B cell (primary cell): ENCODE data around the gene IL4. TPM values are rescaled to one million over a fixed set of nuclear protein-coding genes. Genes with fewer than 3 reads are reported as not detected.

Experiments used
- ATAC-seq: fragments of 200-7000 bp; cut with Tn5 transposase; one replicate; pipeline ENCODE4 v1.10.0; 2021; ENCODE audit warnings: low read depth, mild to moderate bottlenecking, moderate number of reproducible peaks, moderate library complexity
- CTCF ChIA-PET: fragments of 350-600 bp; sonication (Branson Sonifier 250); formaldehyde crosslinking; loops from one replicate; lab custom pipeline; 2021; ENCODE audit warnings: antibody characterized with exemption, inconsistent platforms; lab: Charles Lee
- POLR2A ChIA-PET: fragments of 350-600 bp; sonication (Branson Sonifier 250); formaldehyde crosslinking; loops from one replicate; lab custom pipeline; 2021; ENCODE audit warnings: antibody characterized with exemption; lab: Charles Lee
- DNase-seq: peaks from one replicate; pipeline ENCODE4 v3.0.0; 2013
- H2AFZ ChIP-seq: 2 replicates; pipeline ENCODE4 v1.6.1; 2012; ENCODE audit warnings: mild to moderate bottlenecking, low read depth, low read length; ENCODE audit not compliant: insufficient read depth, poor library complexity, severe bottlenecking
- H3K27ac ChIP-seq, 2 donors: 1 replicate in 1 of 2; 2 replicates in 1 of 2; pipeline ENCODE4 v1.5.1; 2012 to 2013; ENCODE audit warnings: low read length in 2 of 2, mild to moderate bottlenecking in 2 of 2, moderate library complexity in 1 of 2
- H3K27me3 ChIP-seq, 4 experiments: fragments of 200-600 bp in 1 of 4; sonication (generic) in 1 of 4; replicated peaks in 1 of 4; 1 replicate in 2 of 4; 2 replicates in 2 of 4; pipeline versions ENCODE4 v1.6.1 to v1.7.0; 2013 to 2016; ENCODE audit warnings: low read length in 3 of 4, mild to moderate bottlenecking in 2 of 4, mixed read lengths in 1 of 4, moderate library complexity in 1 of 4; ENCODE audit not compliant: insufficient read depth in 4 of 4, control insufficient read depth in 3 of 4; ENCODE audit errors: control extremely low read depth in 1 of 4
- H3K36me3 ChIP-seq, 2 experiments: replicated peaks in 1 of 2; 1 replicate in 1 of 2; 2 replicates in 1 of 2; pipeline versions ENCODE4 v1.6.1 to v1.7.1; 2013; ENCODE audit warnings: low read length in 1 of 2; ENCODE audit not compliant: insufficient read depth in 2 of 2, control insufficient read depth in 1 of 2; ENCODE audit errors: control extremely low read depth in 1 of 2, extremely low read depth in 1 of 2
- H3K4me1 ChIP-seq, 2 donors: fragments of 200-600 bp in 1 of 2; sonication (generic) in 1 of 2; 1 replicate in 1 of 2; 2 replicates in 1 of 2; pipeline versions ENCODE4 v1.5.1 to v1.6.1; 2013 to 2017; ENCODE audit warnings: low read length in 2 of 2; ENCODE audit not compliant: control insufficient read depth in 2 of 2, insufficient read depth in 2 of 2
- H3K4me2 ChIP-seq: replicated peaks from 2 replicates; pipeline ENCODE3; 2012; ENCODE audit warnings: mild to moderate bottlenecking, low read depth, low read length; ENCODE audit not compliant: poor library complexity, severe bottlenecking
- H3K4me3 ChIP-seq, 5 experiments: fragments of 200-600 bp in 1 of 5; sonication (generic) in 1 of 5; 1 replicate in 3 of 5; 2 replicates in 2 of 5; pipeline versions ENCODE4 v1.5.1 to v1.7.0; 2011 to 2016; ENCODE audit warnings: low read length in 4 of 5, mild to moderate bottlenecking in 4 of 5, low read depth in 2 of 5, control low read depth in 1 of 5, moderate library complexity in 1 of 5; ENCODE audit not compliant: insufficient read depth in 1 of 5; ENCODE audit errors: control extremely low read depth in 1 of 5, extremely low read depth in 1 of 5
- H3K79me2 ChIP-seq: fragments of 200-600 bp; sonication (generic); one replicate; pipeline ENCODE4 v1.6.0; 2016; ENCODE audit warnings: low read length; ENCODE audit not compliant: control insufficient read depth, insufficient read depth
- H3K9ac ChIP-seq: fragments of 200-600 bp; sonication (generic); 2 replicates; pipeline ENCODE4 v1.6.1; 2017; ENCODE audit warnings: mild to moderate bottlenecking, low read length, moderate library complexity
- H3K9me3 ChIP-seq, 3 donors: one replicate each; pipeline versions ENCODE4 v1.6.1 to v1.7.1; 2013; ENCODE audit warnings: low read length in 2 of 3; ENCODE audit not compliant: control insufficient read depth in 2 of 3, insufficient read depth in 1 of 3; ENCODE audit errors: control extremely low read depth in 1 of 3
- H4K20me1 ChIP-seq: 2 replicates; pipeline ENCODE4 v1.6.0; 2012; ENCODE audit warnings: mild to moderate bottlenecking, low read length; ENCODE audit not compliant: insufficient read depth, control insufficient read depth, poor library complexity, severe bottlenecking
- H3K27ac Mint-ChIP-seq: one replicate; pipeline ENCODE4 v1.8.0; 2021; ENCODE audit warnings: mixed read lengths
- H3K27me3 Mint-ChIP-seq: one replicate; pipeline ENCODE4 v1.8.0; 2021; ENCODE audit warnings: mixed read lengths
- H3K4me1 Mint-ChIP-seq: one replicate; pipeline ENCODE4 v1.8.0; 2021; ENCODE audit warnings: mixed read lengths
- H3K4me3 Mint-ChIP-seq: one replicate; pipeline ENCODE4 v1.8.0; 2021; ENCODE audit warnings: mixed read lengths
- H3K9me3 Mint-ChIP-seq: one replicate; pipeline ENCODE4 v1.8.0; 2022; ENCODE audit warnings: mixed read lengths; ENCODE audit not compliant: insufficient read depth
- CTCF ChIP-seq: fragments of 200-600 bp; IDR thresholded peaks from one replicate; pipeline ENCODE4 v1.8.0; 2022; ENCODE audit warnings: antibody characterized with exemption, mild to moderate bottlenecking
- EZH2 ChIP-seq: IDR thresholded peaks from 2 replicates; pipeline ENCODE4 v1.6.1; 2012; ENCODE audit warnings: borderline replicate concordance, low read depth, mild to moderate bottlenecking, moderate library complexity, low read length; ENCODE audit not compliant: insufficient read depth, poor library complexity, severe bottlenecking
- WGBS: methylation state at CpG from one replicate; pipeline ENCODE4 v1.1.5; 2013; ENCODE audit warnings: missing lambda C conversion rate; ENCODE audit not compliant: insufficient coverage; 5-methylcytosine and 5-hydroxymethylcytosine counted together
- intact Hi-C: fragments of 100-400 bp; cut with micrococcal nuclease; formaldehyde crosslinking; loops from one replicate; pipeline ENCODE4 v1.10.0; 2022
- polyA plus RNA-seq: library from polyadenylated mRNA; depleted of rRNA; stranded (reverse); fragments of >200 nt; gene quantifications from 2 replicates; pipeline ENCODE4 v1.2.3, GENCODE V29; 2012
- total RNA-seq, 2 donors: library from RNA; stranded (reverse); fragments of 120-200 nt in 1 of 2; gene quantifications; 1 replicate in 1 of 2; 2 replicates in 1 of 2; pipeline versions ENCODE4 v1.2.3 to v1.2.4, GENCODE V29; 2013 to 2022

The IL4 gene
- total and polyA plus RNA-seq, 2 donors (not counting 1 experiment from before 2014, with no cell fraction given) = not detected

- H3K27ac ChIP-seq = no peak overlapping the region
- POLR2A ChIA-PET = no interaction called here
Observed at GRCh38 chr5:132639706-132640130, 34.1 kb upstream of the IL4 start.

GRCh38 chr5:132640613-132641012, 33.2 kb upstream of the IL4 start:
- 71% methylated on average over 4 of the region's 4 CpGs for WGBS
- ATAC-seq = no peak
- Histone ChIP-seq H4K20me1 (no peaks in the 10 kb centered on the region), H3K36me3 (peaks cover 18 to 60% of the 10 kb centered on the region in 2 experiments), H3K79me2 (no peaks in the 10 kb centered on the region), H3K27ac (no peak overlapping the region), H3K4me3 (no peak overlapping the region), H2AFZ (no peak overlapping the region), H3K9ac (no peak overlapping the region), H3K4me2 (no peak overlapping the region), H3K27me3 (no peaks in the 10 kb centered on the region), H3K4me1 (no peaks in the 10 kb centered on the region), H3K9me3 (no peaks in the 10 kb centered on the region)
- POLR2A ChIA-PET = no interaction called here
- Mint-ChIP-seq H3K27ac (no peak overlapping the region), H3K4me3 (no peak overlapping the region), H3K4me1 (no peaks in the 10 kb centered on the region), H3K27me3 (no peaks in the 10 kb centered on the region), H3K9me3 (no peaks in the 10 kb centered on the region)
- DNase-seq = no peak
- intact Hi-C loops = no loop called here
- CTCF ChIA-PET = interaction anchor here (0.6 kb wide), 1 partner anchor 73 kb away, joined by 4 read pairs; no protein-coding TSS in a partner anchor
- TF ChIP-seq CTCF (no peak), EZH2 (no peak)

More at GRCh38 chr5:132639706-132640130, 34.1 kb upstream of the IL4 start:
- H3K9me3 ChIP-seq = no peaks in the 10 kb centered on the region
- H3K27ac Mint-ChIP-seq = no peak overlapping the region
- H3K4me3 ChIP-seq = no peak overlapping the region
- no CpG with 5 or more reads among the region's 2 CpGs for WGBS
- ATAC-seq (no peak), DNase-seq (no peak)
- CTCF ChIA-PET = no interaction called here
- H3K4me2 ChIP-seq = no peak overlapping the region
- intact Hi-C loops = no loop called here
- no peak for TF ChIP-seq CTCF
- no peak for TF ChIP-seq EZH2
- H4K20me1 ChIP-seq = no peaks in the 10 kb centered on the region
- H3K9me3 Mint-ChIP-seq = no peaks in the 10 kb centered on the region
- H3K27me3 ChIP-seq = no peaks in the 10 kb centered on the region
- H3K4me1 ChIP-seq = no peaks in the 10 kb centered on the region
- H3K27me3 Mint-ChIP-seq = no peaks in the 10 kb centered on the region
- no peaks in the 10 kb centered on the region for H3K79me2 ChIP-seq
- no peak overlapping the region for H3K4me3 Mint-ChIP-seq
- H2AFZ ChIP-seq = no peak overlapping the region
- no peaks in the 10 kb centered on the region for H3K4me1 Mint-ChIP-seq
- no peak overlapping the region for H3K9ac ChIP-seq
- H3K36me3 ChIP-seq = peaks cover 16 to 60% of the 10 kb centered on the region in 2 experiments
